Measurements from ENCODE around the gene ATXN3L.
"Not testable (repeated sequence)": the region's sequence is repeated elsewhere in the genome, so short reads cannot be mapped to it uniquely, and the experiment has no call there.

Gene ATXN3L

DNA sequence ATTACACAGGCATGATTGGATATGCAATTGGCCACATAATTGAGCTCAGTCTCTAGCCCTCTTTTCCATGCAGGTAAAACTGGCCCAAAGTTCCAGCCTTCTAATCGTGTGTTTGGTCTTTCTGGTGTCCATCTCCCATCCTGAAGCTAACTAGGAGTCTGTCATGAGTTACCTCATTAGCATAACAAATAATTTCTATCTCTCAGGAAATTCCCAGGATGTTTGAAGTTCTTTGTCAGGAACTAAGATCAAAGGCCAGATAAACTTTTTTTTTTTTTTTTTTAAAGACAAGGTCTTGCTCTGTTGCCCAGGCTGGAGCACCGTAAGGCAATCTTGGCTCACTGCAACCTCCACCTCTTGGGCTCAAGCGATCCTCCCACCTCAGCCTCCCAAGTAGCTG lies 15.8 kb downstream of the ATXN3L start:
- no peak for FAIRE-seq

DNA sequence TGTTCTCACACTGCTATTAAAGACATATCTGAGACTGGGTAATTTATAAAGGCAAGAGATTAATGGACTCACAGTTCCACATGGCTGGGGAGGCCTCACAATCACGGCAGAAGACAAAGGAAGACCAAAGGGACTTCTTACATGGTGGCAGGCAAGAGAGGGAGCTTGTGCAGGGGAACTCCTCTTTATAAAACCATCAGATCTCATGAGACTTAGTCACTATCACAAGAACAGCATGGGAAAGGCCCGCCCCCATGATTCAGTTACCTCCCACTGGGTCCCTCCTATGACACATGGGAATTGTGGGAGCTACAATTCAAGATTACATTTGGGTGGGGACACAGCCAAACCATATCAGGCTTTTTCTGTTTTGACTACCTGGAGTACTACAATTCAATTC lies 16.6 kb downstream of the ATXN3L start:
- FAIRE-seq, result not testable (repeated sequence)

DNA sequence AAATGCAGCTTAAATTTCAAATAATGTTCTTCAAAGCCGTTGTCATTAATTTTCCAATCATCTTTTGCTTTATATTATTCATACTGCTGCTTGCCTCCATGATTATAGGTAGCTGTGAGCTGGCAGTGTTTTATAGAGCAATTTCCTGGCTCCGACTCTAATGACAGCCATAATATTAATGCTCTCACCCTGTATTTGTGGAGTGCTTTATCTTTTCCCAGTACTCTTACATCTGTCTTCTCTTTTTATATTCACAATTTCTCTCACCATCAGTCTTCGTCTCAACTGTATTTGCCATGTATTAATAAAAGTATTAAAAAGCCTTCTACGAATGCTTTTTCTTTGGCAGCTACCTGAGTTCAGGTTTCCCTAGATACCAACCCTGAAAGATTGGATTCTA lies 21.0 kb downstream of the ATXN3L start:
- FAIRE-seq, result no peak

DNA sequence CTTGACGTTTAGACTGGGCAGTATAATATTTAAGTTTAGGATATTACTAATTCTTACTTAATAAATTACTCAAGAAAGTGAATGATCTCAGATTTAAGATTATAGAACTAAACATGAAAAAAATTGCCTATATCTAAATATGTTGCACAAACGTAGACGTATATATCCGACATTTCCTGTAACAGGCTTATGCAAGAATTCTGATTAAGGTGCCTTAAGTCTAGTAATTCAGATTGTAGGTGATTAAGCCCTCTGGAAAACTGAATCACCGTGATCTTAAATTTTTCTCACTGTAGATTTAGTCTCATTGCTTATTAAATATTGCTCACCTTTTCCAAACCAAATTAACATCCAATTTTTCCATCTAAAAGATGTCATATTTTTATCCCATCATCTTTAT lies 24.0 kb downstream of the ATXN3L start:
- FAIRE-seq, result no peak

DNA sequence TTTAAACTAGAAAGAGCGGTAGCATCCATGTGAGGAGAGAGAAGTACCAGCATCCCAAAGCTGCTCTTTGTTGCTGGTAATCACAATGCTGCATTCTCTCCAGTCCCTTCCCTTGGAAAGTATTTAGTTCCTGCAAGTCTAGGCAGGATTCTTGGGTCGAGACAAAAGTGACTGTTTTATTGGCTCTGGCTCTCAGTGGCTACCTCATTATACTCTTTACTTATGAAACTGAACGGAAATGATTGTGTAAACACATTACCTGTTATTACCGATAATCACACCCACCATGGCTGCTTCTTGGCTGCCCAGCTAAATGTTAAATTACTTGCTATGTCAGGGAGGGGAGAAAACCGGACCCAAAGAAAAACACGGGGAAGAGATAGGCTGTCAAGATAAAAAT lies 26.2 kb downstream of the ATXN3L start:
- no peak for FAIRE-seq

DNA sequence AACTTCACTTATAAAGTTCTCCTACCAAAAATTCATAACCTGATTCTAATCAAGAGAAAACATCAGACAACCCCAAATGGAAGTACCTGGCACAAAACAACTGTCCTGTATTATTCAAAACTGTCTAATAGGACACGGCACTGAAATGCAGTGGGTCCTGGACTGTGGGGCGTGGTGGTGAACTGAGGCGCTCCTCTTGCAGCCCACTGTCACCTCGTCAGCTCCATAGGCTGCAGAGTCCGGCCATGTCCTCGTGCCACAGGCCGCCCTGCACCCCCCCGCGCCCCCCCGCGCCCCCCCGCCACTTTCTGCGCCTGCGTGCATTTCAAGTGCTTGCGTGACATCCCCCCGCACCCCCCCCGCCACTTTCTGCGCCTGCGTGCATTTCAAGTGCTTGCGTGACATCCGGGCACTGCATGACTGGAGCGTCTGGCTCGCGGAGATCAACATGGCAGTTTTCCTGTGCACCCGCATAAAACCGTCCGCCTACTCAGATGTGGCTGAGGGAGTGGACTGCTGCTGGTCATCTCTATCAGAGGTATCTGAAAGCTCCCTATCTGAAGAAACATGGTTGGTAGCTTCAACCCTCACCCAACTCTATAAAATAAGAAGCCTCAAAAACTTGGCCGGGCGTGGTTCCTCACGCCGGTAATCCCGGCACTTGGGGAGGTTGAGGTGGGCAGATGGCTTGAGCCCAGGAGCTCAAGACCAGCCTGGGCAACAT lies 28.8 kb downstream of the ATXN3L start:
- no peak for FAIRE-seq

DNA sequence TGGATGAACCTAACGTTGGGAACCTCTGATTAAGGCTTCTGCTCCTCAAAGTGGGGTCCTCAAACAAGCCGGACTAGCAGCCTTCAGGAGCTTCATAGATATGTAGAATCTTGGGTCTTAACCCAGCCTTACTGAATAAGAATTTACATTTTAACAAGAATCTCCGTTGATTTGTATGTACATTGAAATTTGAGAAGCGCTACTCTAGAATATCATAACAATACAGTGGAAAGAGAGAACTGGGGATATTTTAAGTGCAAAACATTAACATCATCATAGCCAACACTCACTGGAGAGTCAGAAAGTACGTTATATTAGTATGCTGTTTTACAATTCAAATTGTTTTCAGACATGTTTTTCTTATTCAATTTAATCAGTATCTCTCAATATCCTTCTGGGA lies 31.2 kb downstream of the ATXN3L start:
- no peak for FAIRE-seq

DNA sequence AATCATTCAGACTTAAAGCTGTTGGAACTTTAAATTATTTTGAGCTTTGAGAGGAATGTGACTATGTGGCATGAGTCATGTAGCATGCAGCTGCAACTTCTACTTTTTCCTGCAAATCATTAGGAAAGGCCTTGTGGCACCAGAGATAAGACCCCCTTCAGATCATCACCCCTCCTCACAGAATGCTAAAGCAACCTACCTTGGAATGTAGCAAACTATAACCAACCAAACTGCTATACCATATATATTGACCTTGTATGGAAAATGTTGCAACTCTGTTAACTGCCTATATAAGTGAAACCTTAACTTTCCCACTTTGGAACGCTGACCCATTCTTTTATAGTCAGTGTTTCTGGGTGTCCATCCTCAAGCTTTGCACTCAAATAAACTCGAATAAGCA lies 32.0 kb downstream of the ATXN3L start:
- no peak for FAIRE-seq

DNA sequence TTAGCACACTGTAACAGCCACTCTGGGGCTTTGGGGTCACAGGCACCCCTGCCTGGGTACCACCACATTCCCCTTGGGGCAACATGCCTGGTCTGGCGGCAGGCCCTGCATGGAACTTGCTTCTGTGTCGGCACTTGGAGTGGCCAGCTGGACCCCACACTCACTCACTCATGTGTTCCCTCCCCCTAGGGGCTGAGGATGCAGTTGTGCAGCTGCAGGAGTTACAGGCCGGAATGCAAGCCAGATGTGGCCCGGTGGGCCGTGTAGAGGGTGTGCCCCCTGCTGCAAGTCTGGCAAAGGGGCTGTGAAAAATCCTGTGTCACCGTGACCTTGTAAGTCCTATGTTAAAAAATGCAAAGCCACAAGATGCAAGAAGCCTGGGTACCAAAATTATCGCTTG lies 34.2 kb downstream of the ATXN3L start:
- FAIRE-seq, result no peak

DNA sequence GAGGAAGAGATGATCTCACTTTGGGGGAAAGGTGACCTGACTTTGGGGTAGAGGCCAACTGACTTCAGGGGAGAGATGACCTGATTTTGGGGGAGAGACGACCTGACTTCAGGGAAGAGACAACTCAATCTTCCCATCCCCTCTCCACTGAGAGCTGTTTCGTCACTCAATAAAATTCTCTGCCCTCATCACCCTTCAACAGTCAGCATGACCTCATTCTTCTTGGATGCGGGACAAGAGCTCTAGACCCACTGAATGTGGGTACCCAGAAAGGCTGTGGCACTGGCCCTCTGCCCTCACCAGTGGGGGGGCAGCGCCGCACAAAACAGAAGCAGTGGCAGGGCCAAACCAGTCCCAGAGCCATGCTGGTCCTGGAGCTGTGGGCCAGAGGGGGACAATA lies 34.6 kb downstream of the ATXN3L start:
- no peak for FAIRE-seq

DNA sequence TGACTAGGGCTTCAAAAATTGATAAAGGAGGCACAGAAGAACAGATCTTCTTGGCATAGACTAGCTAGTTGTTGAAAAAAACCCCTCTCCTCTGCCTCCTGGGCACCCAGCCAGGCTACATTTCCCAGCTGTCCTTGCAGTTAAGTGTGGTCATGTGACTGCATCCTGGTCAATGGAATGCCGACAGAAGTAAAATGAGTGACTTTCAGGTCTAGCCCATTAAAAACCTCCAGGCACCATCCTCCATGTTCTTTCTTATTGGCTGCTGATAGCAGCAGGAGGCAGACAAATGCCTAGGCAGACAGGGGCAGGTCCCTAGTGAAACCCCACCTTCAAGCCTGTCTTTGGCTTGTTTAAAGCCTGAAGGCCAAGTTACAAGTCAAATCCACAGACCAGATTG lies 35.3 kb downstream of the ATXN3L start:
- no peak for FAIRE-seq

DNA sequence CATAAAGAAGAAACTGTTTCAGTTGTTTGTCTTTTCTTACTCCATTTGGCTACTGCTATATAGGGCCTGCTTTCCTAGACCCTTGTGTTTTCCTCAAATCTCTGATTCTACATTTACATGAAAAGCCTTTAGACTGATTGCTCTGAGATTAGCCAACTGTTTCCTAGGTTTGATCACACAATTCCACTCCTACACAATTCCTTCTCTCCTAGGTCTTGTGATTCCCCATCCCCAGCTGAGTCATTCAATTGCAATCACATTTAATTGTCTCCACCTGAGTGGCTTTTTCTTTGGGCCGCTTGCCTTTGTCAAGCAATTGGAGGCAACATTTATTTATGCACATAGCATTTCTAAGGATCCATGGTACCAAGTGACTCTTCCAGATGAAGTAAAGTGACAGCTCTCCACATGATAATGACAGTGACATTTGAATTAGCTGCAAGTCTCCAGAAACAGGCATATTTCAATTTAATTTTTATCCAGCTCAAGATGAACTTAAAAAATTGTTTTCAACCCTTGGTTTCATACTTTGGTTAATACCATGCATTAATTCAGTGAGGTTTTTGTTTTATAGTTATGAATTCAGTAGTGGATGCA lies 35.8 kb downstream of the ATXN3L start:
- FAIRE-seq, result no peak

DNA sequence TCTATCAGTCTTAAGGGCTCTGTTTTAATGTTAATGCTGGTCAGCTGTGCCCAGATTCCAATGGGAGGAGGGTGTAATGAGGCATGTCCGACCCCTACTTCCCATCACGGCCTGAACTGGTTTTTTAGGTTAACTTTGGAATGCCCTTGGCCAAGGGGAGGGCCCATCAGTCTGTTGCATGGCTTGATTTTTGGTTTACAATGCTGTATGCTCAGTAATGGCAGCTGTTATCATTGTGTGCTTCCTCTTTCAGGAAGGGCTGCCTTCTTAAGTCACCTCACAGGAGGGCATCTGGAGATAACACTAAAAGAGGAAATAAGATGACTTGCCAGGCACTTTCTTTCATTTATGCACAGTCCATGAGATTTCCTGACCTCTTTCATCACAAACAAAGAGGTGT lies 36.3 kb downstream of the ATXN3L start:
- no peak for FAIRE-seq

DNA sequence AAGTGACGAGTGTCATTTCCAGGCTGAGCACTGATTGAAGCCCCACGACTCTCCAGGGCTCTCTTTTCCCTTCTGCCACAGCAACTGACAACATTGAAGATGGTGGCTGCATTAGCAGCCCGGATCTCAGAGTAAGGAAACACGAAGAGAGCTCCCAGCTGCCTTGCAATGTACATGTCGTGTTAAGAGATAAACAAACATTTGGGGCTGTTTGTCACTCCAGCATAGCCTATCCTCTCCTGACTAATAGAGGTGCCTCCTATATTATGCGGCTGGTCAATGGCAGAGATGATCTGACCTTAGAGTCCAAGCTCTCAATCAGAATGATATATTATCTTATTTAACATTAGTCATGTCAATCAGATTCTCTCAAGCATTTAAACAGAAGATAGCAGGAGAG lies 38.6 kb downstream of the ATXN3L start:
- no peak for FAIRE-seq

DNA sequence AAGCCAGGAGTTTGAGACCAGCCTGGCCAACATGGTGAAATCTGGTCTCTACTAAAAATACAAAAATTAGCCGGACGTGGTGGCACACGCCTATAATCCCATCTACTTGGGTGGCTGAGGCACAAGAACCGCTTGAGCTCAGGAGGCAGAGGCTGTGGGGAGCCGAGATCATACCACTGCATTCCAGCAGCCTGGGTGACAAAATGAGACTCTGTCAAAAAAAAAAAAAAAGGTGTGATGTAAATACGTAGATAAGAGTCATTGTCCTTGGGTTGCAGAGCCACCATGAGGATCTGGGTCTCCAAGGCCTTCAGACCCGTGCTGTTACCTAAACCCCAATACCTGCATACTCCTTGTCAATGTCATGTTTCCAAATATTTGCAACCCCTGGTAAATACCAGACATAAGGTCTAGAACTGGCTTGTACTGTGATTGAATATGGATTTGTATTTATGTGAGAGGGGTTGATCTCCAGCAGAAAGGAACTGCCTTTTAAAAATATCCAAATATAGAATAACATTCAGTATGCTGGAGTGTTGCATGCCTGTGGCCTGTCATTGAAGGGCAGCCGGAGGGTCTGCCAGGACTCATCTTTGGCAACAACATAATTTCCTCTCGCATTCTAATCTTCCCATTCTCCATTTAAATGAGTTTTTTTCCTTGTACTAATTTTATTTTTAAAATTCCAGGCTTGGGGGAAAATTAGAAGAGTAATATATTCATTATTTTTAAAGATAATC lies 40.4 kb downstream of the ATXN3L start:
- FAIRE-seq, result no peak

DNA sequence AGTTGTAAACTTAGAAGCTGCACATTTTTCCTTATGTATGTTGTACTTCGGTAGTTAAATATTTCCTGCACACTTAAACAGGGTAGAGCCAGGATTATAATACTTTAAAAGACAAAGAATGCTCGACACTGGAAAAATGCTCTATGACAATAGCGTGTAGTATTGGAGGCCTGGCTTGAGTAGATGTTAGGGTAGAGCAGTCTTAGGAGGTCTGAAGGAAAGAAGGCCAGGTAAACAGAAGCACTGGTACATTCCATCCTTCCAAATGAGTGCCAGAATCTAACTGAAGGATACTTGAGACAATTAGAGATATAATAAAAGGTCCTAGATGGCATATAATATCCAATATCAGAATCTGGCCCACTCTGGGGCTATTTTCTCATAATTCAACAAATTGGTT lies 42.3 kb downstream of the ATXN3L start:
- no peak for FAIRE-seq

DNA sequence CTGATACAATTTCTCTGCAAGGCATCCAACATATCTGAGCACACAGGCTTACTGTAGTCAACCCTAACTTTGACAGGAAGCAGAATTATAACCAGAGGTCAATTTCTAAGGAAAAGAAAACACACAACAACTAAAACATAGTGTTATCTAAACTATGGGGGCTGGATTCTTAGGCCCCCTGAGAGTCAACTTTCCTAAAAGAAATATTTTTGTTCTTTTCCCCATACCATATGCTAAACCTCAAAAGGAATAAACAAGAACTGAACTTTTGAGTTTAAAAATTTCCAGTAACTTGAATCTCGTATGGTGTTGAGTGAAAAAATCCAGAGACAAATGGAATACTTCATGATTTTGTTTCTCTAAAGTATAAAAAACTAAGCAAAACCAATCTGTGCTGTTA lies 42.9 kb downstream of the ATXN3L start:
- FAIRE-seq, result no peak

DNA sequence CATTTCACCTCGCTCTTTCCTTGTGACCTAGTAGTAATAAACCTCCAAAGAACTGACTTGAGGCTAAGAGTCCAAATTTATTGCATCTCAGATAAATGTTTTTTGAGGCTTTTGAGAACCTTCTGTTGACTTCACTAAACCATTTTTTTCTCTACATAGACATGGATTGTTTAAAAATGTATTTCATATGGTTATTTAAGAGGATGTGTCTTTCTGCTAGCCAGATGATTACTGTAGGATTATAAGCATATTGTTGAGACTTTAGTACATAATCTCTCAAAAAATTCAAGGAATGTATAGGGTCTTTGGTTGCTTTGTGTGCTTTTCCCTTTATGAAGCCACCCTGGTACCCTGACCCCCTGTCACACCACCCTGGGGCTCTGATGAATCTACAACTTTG lies 44.8 kb downstream of the ATXN3L start:
- FAIRE-seq, result no peak

DNA sequence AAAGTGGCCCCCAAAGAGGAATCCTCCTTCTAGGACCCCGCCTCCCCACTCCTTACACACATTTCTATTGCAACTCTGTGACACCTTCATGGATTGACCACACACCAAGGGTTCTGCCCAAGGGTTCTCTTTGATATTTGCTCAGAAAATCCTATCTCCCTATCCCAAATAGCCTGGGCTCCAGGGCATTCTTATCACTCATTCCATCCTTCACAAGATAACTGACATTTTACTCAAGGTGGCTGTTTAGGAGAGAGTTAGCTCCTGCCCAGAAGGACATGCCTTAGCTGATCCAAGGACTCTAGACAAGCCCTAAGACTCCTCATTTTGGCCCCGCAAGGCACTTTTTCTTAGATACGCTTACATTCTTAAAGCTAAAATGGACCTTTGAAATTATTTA lies 47.4 kb downstream of the ATXN3L start:
- no peak for FAIRE-seq

DNA sequence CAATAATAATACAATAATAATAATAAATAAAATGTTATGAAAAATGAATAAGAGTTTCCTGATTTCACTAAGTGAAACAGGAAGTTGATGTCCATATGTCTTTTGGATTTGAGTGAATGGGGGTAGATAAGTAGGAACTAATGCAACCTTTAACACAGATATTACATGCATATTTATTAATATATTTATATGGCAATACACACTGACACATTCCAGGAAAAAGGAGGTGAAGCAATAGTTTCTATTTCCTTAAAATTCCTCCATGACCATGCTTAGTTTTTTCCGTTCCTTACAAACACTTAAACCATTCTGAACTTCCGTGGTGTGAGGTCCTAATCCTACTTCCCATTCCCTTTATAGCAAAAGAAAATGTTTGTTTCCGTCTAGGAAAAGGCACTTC lies 48.3 kb downstream of the ATXN3L start:
- FAIRE-seq, result no peak

DNA sequence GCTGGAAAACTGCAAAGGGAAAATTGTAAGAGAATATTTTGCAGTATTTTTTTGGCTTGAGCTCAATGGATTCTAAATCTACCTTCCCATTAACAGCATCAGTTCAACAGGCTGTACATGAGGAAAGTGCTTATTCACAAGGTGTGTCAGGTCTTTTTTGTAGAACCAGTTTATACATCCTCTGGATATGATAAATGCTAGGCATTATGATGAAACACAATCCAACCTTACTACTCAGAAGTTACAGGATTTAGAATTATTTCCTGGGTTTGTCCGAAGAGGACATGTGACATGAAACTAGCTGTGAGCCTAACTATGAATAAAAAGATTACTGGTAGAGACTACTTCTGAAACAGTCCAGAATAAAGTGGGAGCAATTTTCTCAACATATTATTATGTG lies 49.5 kb downstream of the ATXN3L start:
- FAIRE-seq, result no peak

DNA sequence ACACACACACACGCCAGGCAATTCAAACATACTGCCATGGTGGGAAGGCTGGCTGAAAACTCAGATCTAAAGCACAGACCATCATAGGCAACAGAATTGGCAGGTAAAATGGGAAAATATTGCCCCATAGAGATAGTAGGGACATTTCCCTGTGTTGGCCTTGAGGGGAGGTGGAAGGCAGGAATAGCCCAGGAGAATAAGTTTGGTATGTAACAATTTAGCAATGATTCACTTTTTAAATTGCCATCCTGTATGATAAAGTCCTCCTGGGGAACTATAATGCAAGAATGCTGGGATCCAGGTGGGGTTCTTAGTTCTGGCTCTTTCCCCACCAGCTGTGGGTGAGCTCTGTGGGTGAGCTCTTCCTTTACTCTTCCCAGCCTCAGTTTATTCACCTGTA lies 51.0 kb downstream of the ATXN3L start:
- no peak for FAIRE-seq
